ENCODE results near the gene AMBRA1. TPM values are rescaled to one million over a fixed set of nuclear protein-coding genes. Genes with fewer than 3 reads are reported as not detected.

The AMBRA1 gene
- total RNA-seq, 2 experiments from 2014 or later = 24.6 to 30.7 TPM

GRCh38 chr11:46386674-46387073, 207.1 kb downstream of the AMBRA1 start:
- Histone ChIP-seq H3K4me3 (ENCODE audit: low read depth, low read length, poor library complexity, severe bottlenecking) (no peak overlapping the region), H3K79me2 (ENCODE audit: insufficient read depth, low read depth, low read length) (no peaks in the 10 kb centered on the region), H3K9me2 (ENCODE audit: insufficient read depth, low read length) (no peaks in the 10 kb centered on the region), H2AFZ (ENCODE audit: low read length) (no peak overlapping the region), H3K36me3 (ENCODE audit: insufficient read depth, low read length) (no peaks in the 10 kb centered on the region), H3K9me3 (ENCODE audit: low read length) (no peaks in the 10 kb centered on the region), H3K27ac (ENCODE audit: low read depth, low read length, poor library complexity, severe bottlenecking) (no peak overlapping the region), H3K4me2 (ENCODE audit: low read length) (no peak overlapping the region), H3K4me1 (ENCODE audit: insufficient read depth, low read length, poor library complexity, severe bottlenecking) (no peaks in the 10 kb centered on the region), H4K20me1 (ENCODE audit: insufficient read depth, low read length) (no peaks in the 10 kb centered on the region)
- CTCF ChIA-PET (ENCODE audit: unreplicated experiment) = no interaction called here
- TF ChIP-seq, protein P1, sequence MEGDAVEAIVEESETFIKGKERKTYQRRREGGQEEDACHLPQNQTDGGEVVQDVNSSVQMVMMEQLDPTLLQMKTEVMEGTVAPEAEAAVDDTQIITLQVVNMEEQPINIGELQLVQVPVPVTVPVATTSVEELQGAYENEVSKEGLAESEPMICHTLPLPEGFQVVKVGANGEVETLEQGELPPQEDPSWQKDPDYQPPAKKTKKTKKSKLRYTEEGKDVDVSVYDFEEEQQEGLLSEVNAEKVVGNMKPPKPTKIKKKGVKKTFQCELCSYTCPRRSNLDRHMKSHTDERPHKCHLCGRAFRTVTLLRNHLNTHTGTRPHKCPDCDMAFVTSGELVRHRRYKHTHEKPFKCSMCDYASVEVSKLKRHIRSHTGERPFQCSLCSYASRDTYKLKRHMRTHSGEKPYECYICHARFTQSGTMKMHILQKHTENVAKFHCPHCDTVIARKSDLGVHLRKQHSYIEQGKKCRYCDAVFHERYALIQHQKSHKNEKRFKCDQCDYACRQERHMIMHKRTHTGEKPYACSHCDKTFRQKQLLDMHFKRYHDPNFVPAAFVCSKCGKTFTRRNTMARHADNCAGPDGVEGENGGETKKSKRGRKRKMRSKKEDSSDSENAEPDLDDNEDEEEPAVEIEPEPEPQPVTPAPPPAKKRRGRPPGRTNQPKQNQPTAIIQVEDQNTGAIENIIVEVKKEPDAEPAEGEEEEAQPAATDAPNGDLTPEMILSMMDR (conservative IDR thresholded peaks at IDR 0.05; ENCODE audit: low read length) = no peak
- no peak for TF ChIP-seq EZH2phosphoT487 (IDR thresholded peaks at IDR 0.05; ENCODE audit: borderline replicate concordance, low read depth, low read length)
- no TSS peak for BruUV-seq (replicated peaks)
- intact Hi-C loops (cut with micrococcal nuclease; ENCODE audit: unreplicated experiment) = no loop called here
- no peak for DNase-seq (ENCODE audit: low spot score)
- POLR2A ChIA-PET = no interaction called here

- no peak for DNase-seq (ENCODE audit: low spot score)
- CTCF ChIA-PET (ENCODE audit: unreplicated experiment) = no interaction called here
- H3K79me2 ChIP-seq (ENCODE audit: insufficient read depth, low read depth, low read length) = no peaks in the 10 kb centered on the region
- TF ChIP-seq EZH2phosphoT487 (IDR thresholded peaks at IDR 0.05; ENCODE audit: borderline replicate concordance, low read depth, low read length) = no peak
- TF ChIP-seq, protein P1 (conservative IDR thresholded peaks at IDR 0.05; ENCODE audit: low read length) = no peak
- no peak overlapping the region for H3K27ac ChIP-seq (ENCODE audit: low read depth, low read length, poor library complexity, severe bottlenecking)
- no peaks in the 10 kb centered on the region for H3K36me3 ChIP-seq (ENCODE audit: insufficient read depth, low read length)
- H3K9me2 ChIP-seq (ENCODE audit: insufficient read depth, low read length) = no peaks in the 10 kb centered on the region
- H3K4me1 ChIP-seq (ENCODE audit: insufficient read depth, low read length, poor library complexity, severe bottlenecking) = peaks cover 2% of the 10 kb centered on the region
- H2AFZ ChIP-seq (ENCODE audit: low read length) = no peak overlapping the region
- no TSS peak for BruUV-seq (replicated peaks)
- no peak overlapping the region for H3K4me2 ChIP-seq (ENCODE audit: low read length)
- H4K20me1 ChIP-seq (ENCODE audit: insufficient read depth, low read length) = no peaks in the 10 kb centered on the region
- no peaks in the 10 kb centered on the region for H3K9me3 ChIP-seq (ENCODE audit: low read length)
- POLR2A ChIA-PET = no interaction called here
- intact Hi-C loops (cut with micrococcal nuclease; ENCODE audit: unreplicated experiment) = no loop called here
- H3K4me3 ChIP-seq (ENCODE audit: low read depth, low read length, poor library complexity, severe bottlenecking) = no peak overlapping the region
Measured at GRCh38 chr11:46386005-46386578, 207.7 kb downstream of the AMBRA1 start.

GRCh38 chr11:46385169-46386004, 208.4 kb downstream of the AMBRA1 start:
- BruUV-seq (replicated peaks) = no TSS peak
- ChIA-PET POLR2A (no interaction called here), CTCF (ENCODE audit: unreplicated experiment) (no interaction called here)
- H3K9me3 ChIP-seq (ENCODE audit: low read length) = no peaks in the 10 kb centered on the region
- peaks cover 9% of the 10 kb centered on the region for H3K4me1 ChIP-seq (ENCODE audit: insufficient read depth, low read length, poor library complexity, severe bottlenecking)
- H3K36me3 ChIP-seq (ENCODE audit: insufficient read depth, low read length) = no peaks in the 10 kb centered on the region
- no peak overlapping the region for H2AFZ ChIP-seq (ENCODE audit: low read length)
- no peaks in the 10 kb centered on the region for H3K9me2 ChIP-seq (ENCODE audit: insufficient read depth, low read length)
- H4K20me1 ChIP-seq (ENCODE audit: insufficient read depth, low read length) = no peaks in the 10 kb centered on the region
- no peak overlapping the region for H3K4me3 ChIP-seq (ENCODE audit: low read depth, low read length, poor library complexity, severe bottlenecking)
- intact Hi-C loops (cut with micrococcal nuclease; ENCODE audit: unreplicated experiment) = no loop called here
- TF ChIP-seq, protein P1 (conservative IDR thresholded peaks at IDR 0.05; ENCODE audit: low read length) = no peak
- no peak for TF ChIP-seq EZH2phosphoT487 (IDR thresholded peaks at IDR 0.05; ENCODE audit: borderline replicate concordance, low read depth, low read length)
- H3K79me2 ChIP-seq (ENCODE audit: insufficient read depth, low read depth, low read length) = no peaks in the 10 kb centered on the region
- H3K4me2 ChIP-seq (ENCODE audit: low read length) = no peak overlapping the region
- DNase-seq (ENCODE audit: low spot score) = no peak
- no peak overlapping the region for H3K27ac ChIP-seq (ENCODE audit: low read depth, low read length, poor library complexity, severe bottlenecking)
